GM23248 (cell line): Measurements from ENCODE around the gene LRRC49. TPM values are rescaled to one million over a fixed set of nuclear protein-coding genes. Genes with fewer than 3 reads are reported as not detected.

Experiments
- DNase-seq: peaks from one replicate; pipeline ENCODE4 v3.0.0-alpha.2; 2015
- H2AFZ ChIP-seq: fragments of 200-600 bp; sonication (generic); 2 replicates; pipeline ENCODE4 v1.6.1; 2016; ENCODE audit warnings: antibody characterized with exemption
- H3F3A ChIP-seq: fragments of 200-600 bp; sonication (generic); 2 replicates; pipeline ENCODE4 v1.6.1; 2016; ENCODE audit warnings: mild to moderate bottlenecking, antibody characterized with exemption, mixed run types; ENCODE audit not compliant: insufficient read depth
- H3K27ac ChIP-seq: fragments of 200-600 bp; sonication (generic); 2 replicates; pipeline ENCODE4 v1.5.1; 2016; ENCODE audit warnings: mild to moderate bottlenecking
- H3K27me3 ChIP-seq: fragments of 200-600 bp; sonication (generic); replicated peaks from 2 replicates; pipeline ENCODE4 v1.6.1; 2016; ENCODE audit warnings: mild to moderate bottlenecking; ENCODE audit not compliant: insufficient read depth
- H3K36me3 ChIP-seq: fragments of 200-600 bp; sonication (generic); 2 replicates; pipeline ENCODE4 v1.6.1; 2016; ENCODE audit warnings: low read depth, mild to moderate bottlenecking
- H3K4me1 ChIP-seq: fragments of 200-600 bp; sonication (generic); 2 replicates; pipeline ENCODE4 v1.6.1; 2016; ENCODE audit warnings: mild to moderate bottlenecking; ENCODE audit not compliant: insufficient read depth
- H3K4me2 ChIP-seq: fragments of 200-600 bp; sonication (generic); one replicate; pipeline ENCODE4 v1.6.1; 2016; ENCODE audit warnings: mild to moderate bottlenecking; ENCODE audit not compliant: unreplicated experiment
- H3K4me3 ChIP-seq: fragments of 200-600 bp; sonication (generic); 2 replicates; pipeline ENCODE4 v1.5.1; 2016; ENCODE audit warnings: mild to moderate bottlenecking
- H3K79me2 ChIP-seq: fragments of 200-600 bp; sonication (generic); 2 replicates; pipeline ENCODE4 v1.6.1; 2016; ENCODE audit warnings: mild to moderate bottlenecking; ENCODE audit not compliant: insufficient read depth
- H3K9ac ChIP-seq: fragments of 200-600 bp; sonication (generic); 2 replicates; pipeline ENCODE4 v1.6.1; 2016; ENCODE audit warnings: mild to moderate bottlenecking
- H3K9me2 ChIP-seq: fragments of 200-600 bp; sonication (generic); 2 replicates; pipeline ENCODE4 v1.6.1; 2016; ENCODE audit warnings: mixed run types, mild to moderate bottlenecking, moderate library complexity; ENCODE audit not compliant: insufficient read depth
- H3K9me3 ChIP-seq: fragments of 200-600 bp; sonication (generic); one replicate; pipeline ENCODE4 v1.6.1; 2017; ENCODE audit warnings: low read depth
- H4K20me1 ChIP-seq: fragments of 200-600 bp; sonication (generic); 2 replicates; pipeline ENCODE4 v1.6.0; 2016; ENCODE audit not compliant: insufficient read depth
- EZH2 ChIP-seq: fragments of 200-600 bp; sonication (generic); IDR thresholded peaks from 2 replicates; pipeline ENCODE4 v1.6.1; 2018; ENCODE audit warnings: antibody characterized with exemption, mild to moderate bottlenecking; ENCODE audit not compliant: insufficient read depth, poor library complexity, severe bottlenecking
- EZH2phosphoT487 ChIP-seq: fragments of 200-600 bp; sonication (generic); IDR thresholded peaks from 2 replicates; pipeline ENCODE4 v1.6.1; 2018; ENCODE audit warnings: antibody characterized with exemption, moderate library complexity, mild to moderate bottlenecking, low read depth; ENCODE audit not compliant: insufficient read depth
- WGBS, 2 experiments: methylation state at CpG; one replicate each; pipeline ENCODE4 v1.1.6; 2015 to 2017; ENCODE audit warnings: low lambda C conversion rate in 2 of 2, low coverage in 1 of 2; ENCODE audit errors: missing lambda C conversion rate in 2 of 2; 5-methylcytosine and 5-hydroxymethylcytosine counted together
- in situ Hi-C: fragments of 300-500 bp; cut with MboI; formaldehyde crosslinking; loops from 2 replicates; pipeline ENCODE4 v1.15.0; 2020
- polyA plus RNA-seq: library from polyadenylated mRNA; unstranded; fragments of >200 nt; fragmentation: Nextera tagmentation; extraction: Ambion mirVana; gene quantifications from 2 replicates; pipeline ENCODE4 v1.2.1, GENCODE V29; 2016
- total RNA-seq: library from RNA; depleted of rRNA; stranded (reverse); fragments of >200 nt; shearing (Covaris generic); gene quantifications from 2 replicates; pipeline ENCODE4 v1.2.3, GENCODE V29; 2014

LRRC49 gene
- total and polyA plus RNA-seq, 2 experiments from 2014 or later = 7.6 to 10.3 TPM

DNA sequence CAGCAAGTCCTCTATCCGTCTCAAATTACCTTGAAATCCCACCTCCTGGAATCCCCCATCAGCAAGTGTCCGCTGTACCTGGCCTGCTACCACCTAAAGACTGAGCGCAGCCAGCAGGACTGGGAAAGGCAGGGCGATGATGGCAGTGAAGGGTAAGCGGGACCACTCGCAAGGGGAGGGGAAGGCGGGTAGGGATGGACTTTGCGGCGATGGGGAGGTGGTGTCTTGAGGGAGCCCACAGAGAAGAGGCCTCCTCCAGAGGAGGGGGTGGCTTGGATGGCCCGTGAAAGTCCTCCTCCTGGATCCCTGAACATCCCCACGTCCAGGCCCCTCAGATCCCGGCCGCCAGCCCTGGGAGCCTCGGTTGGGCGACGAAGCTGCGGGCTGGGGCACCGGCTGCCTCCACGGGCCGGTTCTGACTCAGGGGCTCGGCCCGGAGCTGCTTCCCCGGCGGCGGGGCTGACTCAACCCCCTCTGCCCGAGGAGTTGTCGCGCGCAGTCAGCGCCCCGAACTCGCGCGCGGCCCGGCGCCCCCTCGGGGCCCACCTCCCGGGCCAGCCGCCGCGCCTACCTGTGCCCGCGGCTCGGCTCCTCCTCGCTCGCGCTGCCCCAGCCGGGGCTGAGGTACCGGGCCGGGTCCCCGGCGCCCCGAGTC lies 39.2 kb upstream of the LRRC49 start:
- H3F3A ChIP-seq = peaks cover 63% of the 10 kb centered on the region
- no peaks in the 10 kb centered on the region for H3K27me3 ChIP-seq
- in situ Hi-C loops = no loop called here
- no peak for TF ChIP-seq EZH2
- TF ChIP-seq EZH2phosphoT487 = no peak
- H3K27ac ChIP-seq = peak overlapping the region; percentile 95
- H3K9ac ChIP-seq = peak overlapping the region; percentile 96
- H3K9me2 ChIP-seq = no peaks in the 10 kb centered on the region
- H3K9me3 ChIP-seq = no peaks in the 10 kb centered on the region
- H3K4me3 ChIP-seq = peak overlapping the region; percentile 90
- H4K20me1 ChIP-seq = no peaks in the 10 kb centered on the region
- 2% methylated on average over 24 to 34 of the region's 54 CpGs for WGBS, 2 experiments
- H2AFZ ChIP-seq = peak overlapping the region; percentile 34; the same call in 1 of the 2 replicates
- H3K4me2 ChIP-seq = peak overlapping the region; percentile 99
- H3K36me3 ChIP-seq = peaks cover 25% of the 10 kb centered on the region
- DNase-seq = peak; percentile 88
- H3K4me1 ChIP-seq = peaks cover 43% of the 10 kb centered on the region
- H3K79me2 ChIP-seq = peaks cover 54% of the 10 kb centered on the region

DNA sequence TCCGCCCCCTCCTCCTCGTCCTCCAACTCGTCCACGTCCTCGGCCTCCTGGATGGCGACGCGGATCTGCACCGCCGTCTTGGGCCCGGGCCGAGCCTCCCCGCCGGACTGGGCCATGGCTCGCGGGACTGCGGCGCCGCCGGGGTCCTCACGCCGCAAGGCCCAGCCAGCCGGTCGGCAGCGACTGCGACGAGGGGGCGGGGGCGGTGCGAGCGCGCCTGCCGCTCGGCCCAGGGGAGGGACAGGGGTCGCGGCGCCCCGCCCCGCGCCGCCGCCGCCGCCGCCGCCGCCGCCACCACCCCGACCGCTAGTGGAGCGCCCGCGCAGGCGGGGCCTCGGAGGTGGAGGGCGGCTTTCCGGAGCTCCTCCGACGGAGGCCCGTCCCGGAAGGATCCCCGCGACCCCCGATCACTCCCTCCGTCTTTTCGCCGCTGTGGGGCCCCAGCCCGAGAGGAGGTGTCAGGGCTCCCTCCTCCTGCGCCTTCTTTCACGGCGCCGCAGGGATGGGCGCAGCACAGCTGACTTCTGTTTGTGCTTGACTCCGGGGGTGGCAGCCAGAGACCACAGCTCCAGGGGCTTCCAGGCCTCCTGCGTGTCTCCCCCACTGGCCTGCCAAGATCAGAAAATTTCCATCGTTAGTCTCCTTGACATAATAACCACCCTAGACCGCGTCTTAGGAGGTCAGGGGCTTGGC lies 38.5 kb upstream of the LRRC49 start, which contains the start of gene LARP6:
Gene LARP6 (minus strand): TSS at position 185 of the 693 bp plus-strand sequence. CDS start 69 bp downstream, at position 116.
- peaks cover 63% of the 10 kb centered on the region for H3F3A ChIP-seq
- H3K27me3 ChIP-seq = no peaks in the 10 kb centered on the region
- H3K4me1 ChIP-seq = peaks cover 43% of the 10 kb centered on the region
- in situ Hi-C loops = no loop called here
- peaks cover 25% of the 10 kb centered on the region for H3K36me3 ChIP-seq
- no peaks in the 10 kb centered on the region for H3K9me2 ChIP-seq
- no peaks in the 10 kb centered on the region for H3K9me3 ChIP-seq
- DNase-seq = peak; percentile 74
- peak within 1 kb of the TSS; percentile 96 for H3K9ac ChIP-seq
- peak within 1 kb of the TSS; percentile 99 for H3K4me2 ChIP-seq
- H3K27ac ChIP-seq = peak within 1 kb of the TSS; percentile 95
- no peaks in the 10 kb centered on the region for H4K20me1 ChIP-seq
- H3K4me3 ChIP-seq = peak within 1 kb of the TSS; percentile 90
- H3K79me2 ChIP-seq = peaks cover 47% of the 10 kb centered on the region
- peak within 1 kb of the TSS; percentile 79 for H2AFZ ChIP-seq
- TF ChIP-seq EZH2 (no peak), EZH2phosphoT487 (no peak)
- 1 to 2% methylated on average over 21 to 72 of the region's 78 CpGs for WGBS, 2 experiments

DNA sequence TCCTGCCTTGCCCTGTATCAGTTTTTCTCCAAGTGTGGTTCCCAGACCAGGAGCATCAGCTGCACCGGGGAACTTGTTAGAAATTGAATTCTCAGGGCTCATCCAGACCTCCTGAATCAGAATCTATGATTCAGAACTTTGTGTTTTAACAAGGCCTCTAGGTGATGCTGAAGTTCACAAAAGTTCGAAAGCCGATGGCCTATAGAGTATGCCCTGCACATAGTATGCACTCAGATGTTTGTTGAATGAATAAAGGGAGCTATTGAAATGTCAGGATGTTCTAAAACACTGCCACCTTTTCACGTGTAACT lies 38.0 kb upstream of the LRRC49 start:
- 41 to 43% methylated on average over 4 of the region's 4 CpGs for WGBS, 2 experiments
- Histone ChIP-seq H3K79me2 (peaks cover 42% of the 10 kb centered on the region), H4K20me1 (no peaks in the 10 kb centered on the region), H3K36me3 (peaks cover 22% of the 10 kb centered on the region), H3K9ac (peak overlapping the region; percentile 96), H3K4me1 (peaks cover 43% of the 10 kb centered on the region), H3K4me3 (peak overlapping the region; percentile 90), H2AFZ (peak overlapping the region; percentile 79), H3F3A (peaks cover 63% of the 10 kb centered on the region), H3K27me3 (no peaks in the 10 kb centered on the region), H3K27ac (peak overlapping the region; percentile 95), H3K9me2 (no peaks in the 10 kb centered on the region), H3K9me3 (no peaks in the 10 kb centered on the region), H3K4me2 (peak overlapping the region; percentile 89)
- in situ Hi-C loops = no loop called here
- TF ChIP-seq EZH2 = no peak
- no peak for TF ChIP-seq EZH2phosphoT487
- DNase-seq = peak; percentile 82

DNA sequence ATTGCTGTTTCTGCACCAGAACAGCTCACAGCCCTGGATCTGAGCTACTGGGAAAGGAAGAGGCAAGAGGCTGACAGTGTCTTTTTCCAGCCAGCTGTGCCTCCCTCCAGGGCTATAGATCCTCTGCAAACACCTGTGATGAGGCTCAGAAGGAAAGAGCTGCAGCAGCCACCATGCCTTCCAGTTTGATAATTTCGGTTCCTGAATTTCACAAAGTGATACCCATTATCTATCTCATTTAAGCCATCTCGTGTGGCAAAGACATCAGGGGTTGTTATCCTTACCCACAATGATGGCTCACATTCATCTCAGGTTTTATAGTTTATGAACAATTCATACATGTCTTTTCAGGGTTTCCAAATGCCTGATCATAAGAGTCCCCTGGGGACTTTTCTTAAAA lies 36.9 kb upstream of the LRRC49 start:
- in situ Hi-C loops = no loop called here
- peaks cover 43% of the 10 kb centered on the region for H3K4me1 ChIP-seq
- WGBS, 2 experiments = 32 to 35% methylated on average over 2 of the region's 2 CpGs
- H3K27ac ChIP-seq = peak overlapping the region; percentile 95
- TF ChIP-seq EZH2phosphoT487 (no peak), EZH2 (no peak)
- no peaks in the 10 kb centered on the region for H4K20me1 ChIP-seq
- H3K79me2 ChIP-seq = peaks cover 31% of the 10 kb centered on the region
- peaks cover 11% of the 10 kb centered on the region for H3K36me3 ChIP-seq
- peaks cover 62% of the 10 kb centered on the region for H3F3A ChIP-seq
- H3K9ac ChIP-seq = peak overlapping the region; percentile 96
- H3K27me3 ChIP-seq = no peaks in the 10 kb centered on the region
- peak overlapping the region; percentile 84 for H3K4me2 ChIP-seq
- no peaks in the 10 kb centered on the region for H3K9me3 ChIP-seq
- H2AFZ ChIP-seq = peak overlapping the region; percentile 52; the same call in 1 of the 2 replicates
- H3K4me3 ChIP-seq = peak overlapping the region; percentile 62
- DNase-seq = peak; percentile 41
- no peaks in the 10 kb centered on the region for H3K9me2 ChIP-seq
